COLO829 (cell line): ENCODE data around the gene GNG8.
A peak's percentile ranks its signal among the peaks of the same experiment; 100 is the strongest.

Source experiments
- DNase-seq: peaks from one replicate; pipeline ENCODE4 v3.0.0; 2012; ENCODE audit warnings: low spot score

GNG8 gene

DNA sequence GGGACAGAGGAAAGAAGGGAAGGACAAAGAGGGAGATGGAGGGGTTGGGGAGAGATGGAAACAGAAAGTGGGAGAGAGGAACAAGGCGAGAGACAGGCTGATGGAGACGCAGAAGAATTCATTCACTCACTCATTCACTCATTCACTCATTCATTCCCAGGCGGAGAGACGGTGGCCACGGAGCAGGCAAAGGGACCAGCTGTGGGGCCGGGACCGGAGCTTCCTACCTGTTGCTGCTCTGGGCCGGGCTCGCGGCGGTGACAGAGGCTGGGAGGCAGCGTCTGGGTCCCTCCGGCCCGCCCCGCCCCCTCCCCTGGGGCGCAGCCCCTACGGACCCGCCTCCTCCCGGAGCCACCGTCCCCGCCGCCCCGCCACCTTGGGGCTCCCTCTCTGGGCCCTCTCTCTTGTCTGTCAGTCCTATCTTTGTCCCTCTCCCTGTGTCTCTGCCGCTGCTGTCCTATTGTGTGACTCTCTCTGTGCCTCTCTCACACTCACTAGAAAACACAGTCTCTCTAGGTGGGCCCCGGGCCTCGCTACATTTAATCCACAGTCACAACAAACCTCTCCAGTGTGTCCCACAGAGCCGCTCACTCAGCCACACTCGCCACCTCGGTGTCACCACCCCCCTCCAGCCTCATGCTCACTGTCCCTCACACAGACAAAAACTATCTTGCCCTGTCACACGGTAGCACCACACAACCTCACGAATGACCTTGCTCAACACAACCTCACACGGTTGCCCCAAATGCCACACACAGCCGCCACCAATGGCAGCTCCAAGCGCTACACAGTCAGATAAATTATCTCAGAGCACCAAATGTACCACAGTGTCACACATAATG lies at the start of gene GNG8:
GNG8 (minus strand) TSS at position 283 of the 842 bp plus-strand sequence. CDS start 1,520 bp downstream, outside the sequence.
- DNase-seq, result no peak

DNA sequence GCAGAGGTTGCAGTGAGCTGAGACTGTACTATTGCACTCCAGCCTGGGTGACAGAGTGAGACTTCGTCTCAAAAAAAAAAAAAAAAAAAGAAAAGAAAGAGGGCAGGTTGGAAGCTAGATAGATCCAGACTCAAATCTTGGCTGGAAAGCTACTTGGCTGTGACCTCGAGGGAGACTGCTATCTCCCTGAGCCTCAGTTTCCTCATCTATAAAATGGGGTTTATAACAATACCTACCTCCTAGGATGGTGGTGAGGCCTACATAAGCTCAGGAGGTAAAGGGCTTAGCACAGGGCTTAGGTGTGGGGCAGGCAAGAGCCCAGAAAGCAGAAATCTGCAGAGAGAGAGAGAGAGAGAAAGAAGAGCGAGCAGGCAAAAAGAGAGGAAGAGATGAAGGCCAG lies 49.2 kb upstream of the GNG8 start:
- DNase-seq, result no peak

DNA sequence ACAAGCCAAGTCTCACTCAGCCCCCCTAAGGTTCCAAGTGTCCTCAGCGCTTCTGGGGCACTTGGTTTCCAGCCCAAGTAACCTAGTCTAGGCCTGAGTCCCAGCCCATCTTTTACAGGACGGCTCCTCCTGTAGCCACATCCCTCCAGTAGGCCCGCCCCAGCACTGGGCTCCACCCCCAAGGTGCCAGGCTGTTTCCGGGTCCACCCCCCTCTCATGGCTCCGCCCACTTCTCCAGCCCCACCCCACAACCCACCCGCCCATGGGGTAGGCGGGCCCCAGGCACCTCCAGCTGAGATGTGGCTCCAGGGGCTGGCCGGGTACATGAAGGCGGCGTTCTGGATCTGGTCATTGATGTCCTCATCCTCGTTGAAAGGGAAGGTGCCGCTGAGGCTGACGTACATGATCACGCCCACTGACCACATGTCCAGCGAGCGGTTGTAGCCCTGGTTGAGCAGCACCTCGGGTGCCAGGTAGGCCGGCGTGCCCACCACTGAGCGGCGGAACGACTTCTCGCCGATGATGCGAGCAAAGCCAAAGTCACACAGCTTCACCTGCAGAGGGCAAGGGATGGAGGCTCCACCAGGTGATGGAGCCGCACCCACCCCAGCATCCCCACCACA lies 42.2 kb upstream of the GNG8 start:
- DNase-seq, result peak; percentile 61

DNA sequence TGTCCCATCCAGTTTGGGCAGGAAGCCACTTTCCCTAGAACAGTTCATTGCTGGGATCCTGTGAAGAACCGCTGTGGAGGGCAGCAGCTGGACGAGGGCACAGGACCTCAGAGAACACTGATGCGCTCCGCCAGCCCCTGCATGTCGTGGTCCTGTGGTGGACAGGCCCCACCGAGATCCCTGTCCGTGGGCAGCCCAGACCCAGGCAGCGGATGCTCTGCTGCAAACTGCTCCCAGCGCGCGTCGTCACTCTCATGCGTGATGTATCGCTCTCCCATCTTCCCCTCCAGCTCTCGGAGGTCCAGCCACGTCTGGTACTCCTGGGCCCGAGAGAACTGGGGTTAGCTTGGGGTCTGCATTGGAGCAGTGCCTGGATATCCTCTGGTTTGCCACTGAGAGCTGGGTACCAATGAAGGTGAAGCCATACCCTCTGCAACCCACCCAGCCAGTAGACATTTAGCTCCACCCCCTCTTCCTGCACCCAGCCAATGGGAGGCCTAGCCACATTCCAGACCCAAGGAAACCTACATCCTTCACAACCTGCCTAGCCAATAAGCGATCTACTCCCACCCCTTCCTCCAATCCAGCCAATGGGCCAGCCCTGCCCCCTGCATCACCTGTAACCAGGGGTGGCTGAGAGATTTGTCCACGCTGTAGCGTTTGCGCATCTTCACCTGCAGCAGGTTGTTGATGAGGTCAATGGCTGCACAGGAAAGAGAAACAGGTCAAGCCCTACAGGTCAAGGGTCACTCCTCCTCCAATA lies 38.6 kb upstream of the GNG8 start:
- no peak for DNase-seq

DNA sequence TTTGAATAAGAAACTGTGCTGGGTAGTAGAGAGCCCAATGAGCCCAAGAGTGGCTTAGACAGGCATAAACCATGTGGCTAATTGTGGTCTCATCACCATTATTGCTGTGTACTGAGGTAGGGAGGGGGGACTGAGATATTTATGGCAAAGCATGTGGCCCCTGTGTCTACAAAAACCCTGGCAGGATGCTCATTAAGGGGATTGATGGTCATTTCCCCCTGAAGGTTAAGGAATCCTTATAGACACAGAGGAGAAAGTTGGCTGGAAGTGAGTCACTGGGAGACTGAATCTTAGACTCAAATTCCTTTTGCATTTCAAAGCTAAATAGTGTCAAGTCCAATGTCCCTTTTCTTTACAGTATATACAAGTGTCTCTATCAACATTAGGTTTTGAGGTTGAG lies 34.8 kb upstream of the GNG8 start:
- no peak for DNase-seq

DNA sequence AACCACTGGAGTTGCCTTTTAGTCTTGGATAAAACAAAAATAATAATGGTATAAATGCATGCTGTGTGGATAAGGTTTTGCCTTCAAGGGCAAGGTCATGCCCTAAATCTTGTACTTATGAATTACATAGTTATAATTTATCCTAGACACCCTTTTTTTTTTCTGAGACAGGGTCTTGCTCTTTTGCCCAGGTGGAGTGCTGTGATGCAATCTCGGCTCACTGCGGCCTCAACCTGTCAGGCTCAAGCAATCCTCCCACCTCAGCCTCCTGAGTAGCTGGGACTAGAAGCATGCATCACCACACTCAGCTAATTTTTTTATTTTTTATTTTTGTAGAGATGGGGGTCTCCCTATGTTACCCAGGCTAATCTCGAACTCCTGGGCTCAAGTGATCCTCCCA lies 32.7 kb upstream of the GNG8 start:
- no peak for DNase-seq

DNA sequence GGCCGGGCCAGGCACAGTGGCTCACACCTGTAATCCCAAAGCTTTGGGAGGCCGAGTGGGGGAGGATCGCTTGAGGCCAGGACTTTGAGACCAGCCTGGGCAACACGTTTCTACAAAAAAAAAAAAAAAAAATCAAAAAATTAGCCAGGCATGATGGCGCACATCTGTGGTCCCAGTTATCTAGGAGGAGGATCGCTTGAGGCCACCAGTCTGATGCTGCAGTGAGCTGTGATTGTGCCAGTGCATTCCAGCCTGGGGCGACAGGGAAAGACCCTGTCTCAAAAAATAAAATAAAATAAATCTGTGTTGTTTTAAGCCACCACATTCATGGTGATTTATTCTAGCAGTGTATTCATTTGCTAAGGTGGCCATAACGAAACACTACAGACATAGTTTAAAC lies 29.1 kb upstream of the GNG8 start:
- DNase-seq, result no peak

DNA sequence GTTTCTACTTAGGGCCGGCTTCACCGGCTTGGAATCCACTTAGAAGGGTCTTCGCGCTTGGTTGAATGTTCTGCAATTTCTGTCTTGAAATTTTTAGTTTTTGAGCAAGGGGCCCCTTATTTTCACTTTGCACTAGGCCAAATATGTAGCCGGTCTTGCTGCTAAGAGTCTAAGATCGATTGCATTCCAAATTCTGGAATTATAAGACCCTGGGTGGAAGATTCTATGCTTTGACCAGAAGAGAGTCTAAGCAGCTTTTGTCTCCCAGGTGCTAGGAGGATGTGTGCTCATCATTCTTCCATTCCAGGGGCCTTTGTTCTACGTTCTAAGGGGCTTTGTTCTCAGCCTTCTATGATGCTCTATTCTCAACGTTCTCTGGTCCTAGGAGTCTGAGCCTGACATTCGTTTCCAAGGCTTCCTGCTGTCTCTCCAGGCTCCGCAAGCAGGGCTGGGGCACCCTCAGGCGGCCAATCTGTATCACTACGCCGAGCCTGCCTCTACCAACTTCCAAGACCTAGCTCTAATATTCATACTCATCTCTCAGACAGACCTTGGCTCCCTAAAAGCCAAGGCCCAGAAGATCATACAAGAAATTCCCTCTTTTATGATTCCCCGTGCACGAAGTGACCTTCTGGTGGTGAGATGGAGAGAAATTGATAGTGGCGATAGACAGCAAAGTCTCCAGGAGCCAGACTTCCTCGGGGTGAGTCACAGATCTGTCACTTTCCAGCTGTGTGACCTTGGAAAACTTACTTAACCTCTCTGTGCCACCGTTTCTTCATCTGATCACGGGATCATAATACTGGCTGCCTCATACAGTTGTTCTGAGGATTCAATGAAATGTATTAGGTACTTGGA lies 26.0 kb upstream of the GNG8 start:
- DNase-seq, result peak; percentile 82

DNA sequence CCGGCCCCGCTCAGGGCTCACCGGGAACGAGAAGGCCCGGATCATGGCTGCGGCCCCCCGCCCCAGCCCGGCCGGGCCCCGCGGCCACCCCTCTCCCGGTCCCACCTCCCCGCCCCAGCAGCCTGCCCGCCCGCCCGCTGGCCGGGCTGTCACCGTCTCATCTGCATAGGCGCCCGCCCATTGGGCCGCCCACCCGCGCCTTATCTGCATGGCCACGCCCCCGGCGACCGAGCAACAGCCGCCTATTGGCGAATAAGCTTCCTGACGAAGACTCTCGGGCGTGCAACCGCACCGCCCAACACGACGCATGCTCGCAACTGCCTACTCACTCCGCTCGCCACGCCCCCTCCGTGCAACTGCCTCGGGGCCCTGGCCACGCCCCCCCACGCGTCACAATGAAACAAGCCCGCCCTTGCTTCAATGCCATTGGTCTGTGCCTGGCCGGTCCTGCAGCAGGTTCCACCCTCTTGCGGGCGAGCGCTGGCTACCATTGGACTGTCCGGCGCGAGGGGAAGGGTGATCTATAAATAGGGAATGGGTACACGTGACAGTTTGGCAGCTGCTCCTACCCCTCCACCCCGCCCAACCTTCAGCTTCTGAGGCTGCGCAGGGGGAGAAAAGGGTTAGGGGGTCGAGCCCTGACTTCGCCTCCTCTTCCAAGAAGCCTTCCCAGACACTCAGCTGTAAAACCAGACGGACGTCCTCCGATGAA lies 25.2 kb upstream of the GNG8 start, which contains the start of gene DACT3:
DACT3 (minus strand) TSS at position 163 of the 712 bp plus-strand sequence; CDS start at position 45, 118 bp downstream.
- DNase-seq, result peak; percentile 100

DNA sequence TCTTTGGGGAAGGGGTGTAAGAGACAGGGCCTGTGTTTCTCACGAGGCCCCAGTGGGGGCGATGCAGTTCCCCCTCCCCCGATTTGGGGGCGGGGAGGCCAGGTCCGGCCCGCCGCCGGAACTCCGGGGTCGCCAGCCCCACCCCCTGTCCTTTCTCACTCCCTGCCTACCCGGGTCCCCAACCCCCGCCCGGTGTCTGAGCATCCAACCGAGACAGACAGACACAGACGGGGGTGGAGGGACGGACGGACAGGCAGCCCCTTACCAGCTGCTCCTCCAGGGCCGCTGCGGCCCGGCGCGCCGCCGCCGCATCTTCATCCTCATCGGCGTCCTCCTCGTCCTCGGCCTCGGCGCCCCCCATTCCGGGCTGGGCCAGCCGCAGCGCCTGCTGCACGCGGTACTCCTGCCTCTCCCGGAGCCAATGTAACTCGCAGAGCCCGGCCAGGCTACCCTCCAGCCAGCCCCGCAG lies 24.6 kb upstream of the GNG8 start:
- DNase-seq, result no peak

DNA sequence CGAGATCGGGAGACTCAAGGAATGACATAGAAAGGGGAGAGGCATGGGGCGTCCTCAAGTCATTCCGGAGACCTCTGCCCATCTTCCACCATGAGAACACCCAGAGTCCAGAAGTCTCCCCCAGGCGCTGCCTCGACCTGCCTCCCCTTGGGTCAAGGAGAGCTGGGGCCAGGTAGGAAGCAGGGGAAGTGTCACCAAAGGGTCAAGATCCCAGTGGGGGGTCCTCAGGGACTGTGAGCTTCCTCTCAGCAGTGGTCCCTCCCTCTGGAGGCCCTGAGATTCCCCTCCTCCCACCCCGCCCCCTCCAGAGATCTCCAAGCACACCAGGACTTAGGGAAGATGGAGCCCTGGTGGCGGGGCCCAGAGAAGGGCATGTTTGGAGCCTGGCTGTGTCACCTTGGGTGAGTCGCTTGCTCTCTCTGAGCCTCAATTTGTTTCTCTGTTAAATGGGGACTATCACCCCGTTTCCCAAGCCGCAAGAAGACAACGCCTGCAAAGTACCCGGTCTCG lies 24.1 kb upstream of the GNG8 start:
- no peak for DNase-seq

DNA sequence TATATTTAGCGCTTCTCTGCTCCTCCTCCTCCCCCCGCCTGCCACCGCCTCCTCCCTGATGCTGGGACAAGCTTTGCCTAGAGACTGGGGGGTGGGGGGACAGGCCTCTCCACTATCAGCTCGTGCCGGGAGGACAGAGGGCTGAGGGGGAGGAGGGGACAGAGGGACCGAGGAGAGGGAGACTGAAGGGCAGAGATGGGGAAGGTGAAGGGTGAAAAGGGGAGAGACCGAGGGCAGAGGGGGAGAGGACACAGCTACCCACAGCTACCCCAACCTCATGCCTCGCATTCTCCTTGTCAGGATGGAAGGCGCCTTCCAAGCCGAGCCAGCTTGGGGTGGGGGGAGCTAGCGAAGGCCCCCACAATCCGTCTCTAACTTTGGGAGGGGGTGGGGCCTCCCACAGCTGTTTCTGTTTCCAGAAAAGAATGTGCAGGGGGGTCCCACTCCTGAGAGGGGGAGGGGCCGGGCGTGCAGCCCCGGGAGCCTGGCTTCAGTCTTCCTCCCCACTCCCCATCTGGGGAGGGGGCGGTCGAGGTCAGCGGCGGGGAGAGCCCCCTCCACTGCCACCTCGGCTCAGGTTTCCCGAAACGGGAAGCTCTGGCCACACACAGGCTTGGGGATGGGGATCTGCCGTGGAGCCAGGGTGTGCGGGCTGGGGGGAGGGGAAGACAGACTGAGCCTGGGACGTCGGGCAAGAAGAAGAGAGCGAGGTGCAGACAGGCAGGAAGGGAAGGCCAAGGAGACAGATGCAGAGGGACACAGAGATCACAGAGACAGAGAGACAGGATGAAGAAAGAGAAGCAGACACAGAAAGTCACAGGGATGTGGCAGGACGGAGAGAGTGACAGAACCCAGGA lies 23.4 kb upstream of the GNG8 start:
- DNase-seq, result no peak

DNA sequence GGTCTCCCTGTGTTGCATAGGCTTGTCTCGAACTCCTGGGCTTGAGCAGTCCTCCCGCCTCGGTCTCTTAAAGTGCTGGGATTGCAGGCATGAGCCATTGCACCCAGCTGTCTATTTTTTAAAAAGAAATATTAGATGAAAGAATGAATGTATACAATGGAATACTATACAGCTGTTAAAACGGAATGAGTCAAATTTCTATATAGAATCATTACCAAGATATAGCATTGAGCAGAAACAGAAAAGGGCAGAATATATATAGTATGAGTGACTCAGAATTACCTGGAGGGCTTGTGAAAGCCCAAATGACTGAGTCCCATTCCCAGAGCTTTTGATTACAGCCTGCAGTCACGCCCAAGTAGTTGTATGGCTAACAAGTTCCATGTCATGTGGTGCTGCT lies 20.5 kb upstream of the GNG8 start:
- no peak for DNase-seq

DNA sequence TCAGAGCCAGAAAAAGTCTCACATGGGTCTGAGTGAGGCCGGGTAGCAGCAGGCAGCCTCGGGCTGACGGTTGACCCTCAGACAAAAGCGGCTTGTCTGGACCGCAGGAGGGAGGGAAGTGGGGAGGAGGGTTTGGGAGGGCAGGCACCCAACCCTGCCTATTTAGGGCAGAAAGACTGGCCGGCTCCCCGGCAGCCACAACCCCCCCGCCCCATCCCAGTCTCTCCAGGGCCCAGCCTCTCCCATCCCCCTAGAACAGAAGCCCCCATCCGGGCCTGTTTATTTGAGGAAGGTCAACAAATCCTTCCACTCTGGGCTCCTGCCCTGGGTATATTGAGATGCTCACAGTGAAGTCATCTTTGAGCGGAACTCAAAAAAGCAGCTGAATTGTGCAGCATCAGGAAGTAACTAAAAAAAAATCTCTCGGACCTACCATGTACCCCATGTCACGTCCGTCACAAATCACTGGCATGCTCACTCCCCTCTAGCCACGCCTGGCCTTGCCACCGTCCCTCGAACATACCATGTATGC lies 18.7 kb upstream of the GNG8 start:
- peak; percentile 68 for DNase-seq

DNA sequence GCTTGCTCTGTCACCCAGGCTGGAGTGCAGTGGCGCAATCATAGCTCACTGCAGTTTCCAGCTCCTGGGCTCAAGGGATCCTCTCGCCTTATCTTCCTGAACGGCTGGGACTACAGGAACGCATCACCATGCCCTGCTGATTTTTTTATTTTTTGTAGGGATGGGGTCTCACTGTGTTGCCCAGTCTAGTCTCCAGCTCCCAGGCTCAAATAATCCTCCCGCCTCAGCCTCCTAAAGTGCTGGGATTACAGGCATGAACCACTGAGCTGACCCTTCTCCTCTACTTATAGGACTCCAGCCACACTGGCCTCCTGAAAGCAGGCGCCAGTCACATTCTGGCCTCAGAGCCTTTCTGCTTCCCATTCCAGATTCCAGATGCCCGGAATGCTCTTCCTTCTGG lies 14.4 kb upstream of the GNG8 start:
- DNase-seq, result no peak

DNA sequence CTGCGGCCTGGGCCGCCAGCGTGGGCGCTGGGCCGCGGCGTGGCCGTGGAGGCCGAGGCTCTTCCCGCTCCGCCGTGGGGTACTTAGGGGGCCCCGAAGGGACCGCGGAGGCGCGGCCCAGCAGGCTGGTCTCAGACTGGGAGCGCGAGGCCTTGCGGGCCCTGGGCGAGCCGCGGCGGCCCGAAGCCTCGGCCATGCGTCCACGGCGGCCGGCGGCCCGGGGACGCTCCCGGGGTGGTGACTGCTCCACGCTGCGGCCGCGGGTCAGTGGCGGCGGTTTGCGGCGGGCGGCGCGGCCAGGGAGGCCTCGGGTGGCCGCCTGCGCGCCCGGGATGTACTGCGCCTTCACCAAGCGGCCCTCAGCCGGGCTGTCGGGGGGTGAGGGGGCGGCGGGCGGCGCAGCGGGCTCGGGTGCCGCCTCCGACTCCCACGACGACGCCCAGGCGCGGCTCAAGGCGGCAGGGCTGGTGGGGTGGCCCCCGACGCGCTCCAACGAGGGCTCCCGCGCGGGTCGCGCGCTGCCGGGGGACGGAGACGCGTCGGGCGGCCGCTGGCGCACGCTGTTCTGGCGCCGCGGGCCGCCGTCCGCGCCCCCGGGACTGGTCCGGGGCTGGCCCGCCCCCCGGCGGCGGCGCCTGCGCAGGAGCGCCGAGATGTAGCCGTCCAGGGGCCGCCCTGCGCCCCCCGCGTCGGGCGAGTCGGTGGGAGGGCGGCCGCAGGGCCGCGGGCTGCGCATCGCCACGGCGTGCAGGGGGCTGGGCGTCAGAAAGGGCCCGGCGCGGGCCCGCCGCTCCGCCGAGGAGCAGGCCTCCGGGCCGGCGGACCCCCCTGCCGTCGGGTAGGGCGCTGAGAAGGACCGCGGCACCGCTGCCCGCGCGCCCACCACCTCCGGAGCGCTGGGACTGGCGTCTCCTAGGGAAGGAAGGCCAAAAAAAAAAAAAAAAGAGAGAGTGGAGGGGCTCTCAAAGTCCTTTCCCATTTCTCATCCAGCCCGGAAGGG lies 13.3 kb upstream of the GNG8 start:
- no peak for DNase-seq

DNA sequence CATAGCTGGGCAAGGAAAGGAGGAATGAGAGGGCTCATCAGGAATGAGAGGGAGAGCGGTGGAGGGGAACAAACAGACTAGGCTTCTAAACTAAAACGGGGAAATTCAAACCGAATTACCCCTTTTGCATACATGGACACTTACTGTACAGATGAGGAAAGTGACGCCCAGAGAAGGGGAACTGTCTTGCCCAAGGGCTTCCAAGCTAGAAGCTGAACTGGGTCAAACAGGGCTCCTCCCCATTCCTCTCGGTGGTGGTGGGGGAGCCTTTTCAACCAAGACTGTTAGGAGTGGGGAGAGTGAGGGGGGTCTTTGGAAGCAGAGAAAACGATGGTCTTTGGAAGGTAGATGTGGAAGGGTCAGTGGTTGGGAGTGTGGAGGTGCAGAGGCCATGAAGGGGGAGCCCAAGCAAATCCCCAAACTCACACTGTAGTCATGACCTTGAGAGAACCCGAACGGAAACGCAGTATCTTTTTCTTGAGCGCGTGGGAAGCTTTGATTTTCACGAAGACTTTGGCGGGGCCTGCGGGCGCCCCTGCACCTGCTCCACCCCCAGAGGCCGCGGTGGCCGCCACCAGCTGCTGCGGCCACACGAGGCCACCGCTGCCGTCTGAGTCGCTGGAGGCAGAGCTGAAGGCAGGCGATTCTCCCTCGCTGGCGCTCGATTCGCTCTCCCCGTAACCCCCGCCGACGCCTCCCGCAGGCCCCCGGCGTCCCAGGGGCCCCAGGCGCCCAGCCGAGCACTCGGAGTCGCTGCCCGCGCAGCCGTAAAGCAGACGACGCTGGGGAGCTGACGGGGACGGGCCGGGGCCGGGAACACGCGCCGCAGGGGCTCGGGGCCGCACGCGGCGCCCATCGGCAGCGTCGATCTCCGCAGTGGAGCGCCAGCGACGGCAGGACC lies 12.3 kb upstream of the GNG8 start:
- DNase-seq, result no peak
